Karpas-422 (cell line): Measurements from ENCODE around the gene CCDC102A. TPM values are rescaled to one million over a fixed set of nuclear protein-coding genes. Genes with fewer than 3 reads are reported as not detected.

Experiments
- DNase-seq: peaks from one replicate; pipeline ENCODE4 v3.0.0-alpha.2; 2015
- H2AFZ ChIP-seq: fragments of 200-600 bp; sonication (generic); 2 replicates; pipeline ENCODE4 v1.6.1; 2014; ENCODE audit warnings: antibody characterized with exemption, low read length, mixed read lengths
- H3K27ac ChIP-seq: fragments of 200-600 bp; sonication (generic); 2 replicates; pipeline ENCODE4 v1.5.1; 2014; ENCODE audit warnings: mild to moderate bottlenecking, low read length, moderate library complexity
- H3K27me3 ChIP-seq: fragments of 200-600 bp; sonication (generic); 2 replicates; pipeline ENCODE4 v1.6.1; 2014; ENCODE audit warnings: low read length, mixed read lengths
- H3K36me3 ChIP-seq: fragments of 200-600 bp; sonication (generic); 2 replicates; pipeline ENCODE4 v1.6.1; 2014; ENCODE audit warnings: low read length, mixed read lengths; ENCODE audit not compliant: insufficient read depth
- H3K4me1 ChIP-seq: fragments of 200-600 bp; sonication (generic); 2 replicates; pipeline ENCODE4 v1.6.1; 2014; ENCODE audit warnings: mild to moderate bottlenecking, low read length, mixed read lengths
- H3K4me2 ChIP-seq: fragments of 200-600 bp; sonication (generic); 2 replicates; pipeline ENCODE4 v1.6.1; 2014; ENCODE audit warnings: low read length, low read depth, mild to moderate bottlenecking; ENCODE audit not compliant: poor library complexity, severe bottlenecking
- H3K4me3 ChIP-seq: fragments of 200-600 bp; sonication (generic); 2 replicates; pipeline ENCODE4 v1.5.1; 2014; ENCODE audit warnings: mild to moderate bottlenecking, antibody characterized with exemption, low read length, mixed read lengths
- H3K79me2 ChIP-seq: fragments of 200-600 bp; sonication (generic); 2 replicates; pipeline ENCODE4 v1.6.1; 2014; ENCODE audit warnings: mild to moderate bottlenecking, low read length, mixed read lengths
- H3K9ac ChIP-seq: fragments of 200-600 bp; sonication (generic); 2 replicates; pipeline ENCODE4 v1.6.0; 2014; ENCODE audit warnings: low read length
- H3K9me2 ChIP-seq: fragments of 200-600 bp; sonication (generic), shearing (Covaris generic); replicated peaks from 2 replicates; pipeline ENCODE4 v1.6.0; 2014; ENCODE audit warnings: mild to moderate bottlenecking, low read length, moderate library complexity; ENCODE audit not compliant: insufficient read depth
- H3K9me3 ChIP-seq: fragments of 300-700, 200-600 bp; sonication (generic); 2 replicates; pipeline ENCODE4 v1.6.1; 2014; ENCODE audit warnings: low read length, mixed read lengths
- H4K20me1 ChIP-seq: fragments of 200-600 bp; sonication (generic); 2 replicates; pipeline ENCODE4 v1.6.1; 2014; ENCODE audit warnings: mild to moderate bottlenecking, antibody characterized with exemption, low read length, low read depth; ENCODE audit not compliant: insufficient read depth
- total RNA-seq: library from RNA; depleted of rRNA; stranded (reverse); fragments of >200 nt; shearing (Covaris generic); gene quantifications from 2 replicates; pipeline ENCODE4 v1.2.3, GENCODE V29; 2014; ENCODE audit warnings: low replicate concordance

Gene CCDC102A
- total RNA-seq, 1 experiment from 2014 or later, result 5.9 TPM

- Histone ChIP-seq H3K27ac (no peak overlapping the region), H2AFZ (no peak overlapping the region), H3K4me3 (peak overlapping the region; percentile 56; the same call in 1 of the 2 replicates), H3K9me2 (no peaks in the 10 kb centered on the region), H3K4me1 (peaks cover 16% of the 10 kb centered on the region), H3K9me3 (no peaks in the 10 kb centered on the region), H3K4me2 (peak overlapping the region; percentile 64), H3K36me3 (peaks cover 8% of the 10 kb centered on the region), H3K79me2 (no peaks in the 10 kb centered on the region), H3K27me3 (no peaks in the 10 kb centered on the region), H4K20me1 (no peaks in the 10 kb centered on the region), H3K9ac (peak overlapping the region; percentile 61; the same call in 1 of the 2 replicates)
- DNase-seq, result peak; percentile 66
Observed at GRCh38 chr16:57474671-57475661, 61.4 kb downstream of the CCDC102A start.

DNA sequence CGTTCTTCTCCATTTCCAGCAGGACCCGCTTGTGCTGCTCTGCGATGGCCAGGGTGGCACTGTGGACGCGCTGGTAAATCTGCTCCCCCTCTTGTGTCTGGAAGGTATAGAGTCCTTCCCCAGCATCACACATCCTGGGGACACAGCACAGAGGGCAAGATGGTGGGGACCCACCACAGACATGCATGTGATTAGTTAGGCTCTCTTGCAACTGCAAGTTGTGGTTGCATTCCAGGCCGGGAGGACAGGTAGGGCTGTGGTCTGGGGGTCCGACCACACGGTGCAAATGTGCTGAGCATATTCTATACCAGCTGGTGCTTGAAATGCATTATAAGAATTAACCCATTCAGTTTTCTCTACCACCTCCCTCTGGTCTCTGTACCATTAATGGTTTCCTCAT, 62.5 kb downstream of the CCDC102A start:
- H3K9ac ChIP-seq, result no peak overlapping the region
- peaks cover 16% of the 10 kb centered on the region for H3K4me1 ChIP-seq
- no peak overlapping the region for H2AFZ ChIP-seq
- H3K27ac ChIP-seq, result no peak overlapping the region
- H3K4me3 ChIP-seq, result no peak overlapping the region
- no peaks in the 10 kb centered on the region for H3K79me2 ChIP-seq
- H3K4me2 ChIP-seq, result no peak overlapping the region
- no peak for DNase-seq
- no peaks in the 10 kb centered on the region for H3K27me3 ChIP-seq
- peaks cover 11% of the 10 kb centered on the region for H3K36me3 ChIP-seq
- H3K9me2 ChIP-seq, result no peaks in the 10 kb centered on the region
- H4K20me1 ChIP-seq, result no peaks in the 10 kb centered on the region
- H3K9me3 ChIP-seq, result no peaks in the 10 kb centered on the region

DNA sequence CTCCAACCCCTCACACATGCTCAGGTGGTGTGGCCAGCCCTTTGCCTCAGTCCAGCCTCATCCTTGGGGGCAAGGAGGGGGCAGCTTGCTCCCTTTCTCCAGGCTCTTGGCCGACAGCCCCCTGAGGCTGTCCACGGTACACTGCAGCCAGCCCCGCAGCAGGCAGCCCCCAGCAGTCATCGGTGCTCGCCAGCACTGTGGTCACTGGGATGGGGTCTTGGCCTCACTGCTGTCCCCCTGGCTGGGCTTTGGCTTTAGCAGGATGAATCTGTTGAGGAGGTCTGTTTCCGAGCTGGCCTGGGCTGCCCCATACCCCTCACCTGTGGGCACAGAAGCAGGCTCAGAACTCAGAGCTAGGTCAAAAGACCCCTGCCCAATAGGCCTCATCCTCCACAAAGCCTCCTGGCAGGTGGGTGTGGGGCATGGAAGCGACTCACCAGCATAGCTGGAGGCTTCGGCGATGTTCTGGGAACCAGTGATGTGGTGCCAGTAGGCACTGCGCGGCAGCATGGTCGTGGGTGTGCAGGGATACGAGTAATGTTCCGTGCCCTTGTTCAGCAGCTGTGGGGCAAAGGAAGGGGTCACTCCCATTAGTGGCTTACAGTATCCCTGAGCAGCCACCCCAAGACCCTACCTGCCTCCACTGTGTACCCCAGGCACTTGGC, 63.1 kb downstream of the CCDC102A start:
- Histone ChIP-seq H4K20me1 (no peaks in the 10 kb centered on the region), H3K27me3 (no peaks in the 10 kb centered on the region), H3K4me1 (peaks cover 16% of the 10 kb centered on the region), H3K4me2 (no peak overlapping the region), H3K36me3 (peaks cover 15% of the 10 kb centered on the region), H3K9ac (no peak overlapping the region), H3K4me3 (no peak overlapping the region), H2AFZ (no peak overlapping the region), H3K9me3 (no peaks in the 10 kb centered on the region), H3K79me2 (no peaks in the 10 kb centered on the region), H3K27ac (no peak overlapping the region), H3K9me2 (no peaks in the 10 kb centered on the region)
- DNase-seq, result no peak

DNA sequence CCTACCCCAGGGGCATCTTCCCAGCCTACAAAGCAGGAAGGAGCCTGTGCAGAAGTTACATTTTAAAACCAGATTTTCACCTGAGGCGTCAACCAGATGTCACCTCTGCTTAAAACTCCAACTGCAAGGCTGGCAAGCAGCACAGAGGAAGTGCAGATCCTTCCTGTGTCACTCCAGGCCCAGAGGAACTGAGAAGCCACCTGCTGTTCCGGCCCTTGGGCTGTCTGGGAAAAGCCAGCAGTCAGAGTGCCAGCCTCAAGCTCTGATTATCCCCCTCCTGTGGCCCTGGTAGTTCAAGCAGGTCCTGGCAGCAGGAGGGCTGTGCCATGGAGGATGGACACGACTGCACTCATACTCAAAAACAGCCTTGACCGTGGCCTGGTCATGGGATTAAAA, 63.7 kb downstream of the CCDC102A start:
- Histone ChIP-seq H3K4me1 (peaks cover 16% of the 10 kb centered on the region), H3K9me3 (no peaks in the 10 kb centered on the region), H3K27ac (no peak overlapping the region), H3K9me2 (no peaks in the 10 kb centered on the region), H3K9ac (no peak overlapping the region), H3K36me3 (peaks cover 15% of the 10 kb centered on the region), H3K27me3 (no peaks in the 10 kb centered on the region), H3K79me2 (no peaks in the 10 kb centered on the region), H2AFZ (no peak overlapping the region), H3K4me2 (no peak overlapping the region), H3K4me3 (no peak overlapping the region), H4K20me1 (no peaks in the 10 kb centered on the region)
- no peak for DNase-seq

GRCh38 chr16:57471852-57472664, 64.3 kb downstream of the CCDC102A start:
- no peaks in the 10 kb centered on the region for H3K9me2 ChIP-seq
- no peaks in the 10 kb centered on the region for H3K27me3 ChIP-seq
- H3K79me2 ChIP-seq, result no peaks in the 10 kb centered on the region
- peaks cover 19% of the 10 kb centered on the region for H3K36me3 ChIP-seq
- H3K9me3 ChIP-seq, result no peaks in the 10 kb centered on the region
- no peak for DNase-seq
- peaks cover 16% of the 10 kb centered on the region for H3K4me1 ChIP-seq
- no peaks in the 10 kb centered on the region for H4K20me1 ChIP-seq
- H3K9ac ChIP-seq, result no peak overlapping the region
- no peak overlapping the region for H3K27ac ChIP-seq
- no peak overlapping the region for H2AFZ ChIP-seq
- no peak overlapping the region for H3K4me3 ChIP-seq
- H3K4me2 ChIP-seq, result no peak overlapping the region

- H3K4me2 ChIP-seq, result no peak overlapping the region
- no peak overlapping the region for H2AFZ ChIP-seq
- H3K4me1 ChIP-seq, result peaks cover 16% of the 10 kb centered on the region
- peaks cover 22% of the 10 kb centered on the region for H3K36me3 ChIP-seq
- no peaks in the 10 kb centered on the region for H4K20me1 ChIP-seq
- H3K27ac ChIP-seq, result no peak overlapping the region
- no peaks in the 10 kb centered on the region for H3K9me2 ChIP-seq
- H3K27me3 ChIP-seq, result no peaks in the 10 kb centered on the region
- no peak for DNase-seq
- no peak overlapping the region for H3K4me3 ChIP-seq
- H3K9me3 ChIP-seq, result no peaks in the 10 kb centered on the region
- no peak overlapping the region for H3K9ac ChIP-seq
- 0 out of 2 replicates have a peak, but pooled peaks cover under 1% of the 10 kb centered on the region for H3K79me2 ChIP-seq
Observed at GRCh38 chr16:57471209-57471608, 65.2 kb downstream of the CCDC102A start.

GRCh38 chr16:57470711-57471110, 65.7 kb downstream of the CCDC102A start:
- H3K4me1 ChIP-seq, result peaks cover 11% of the 10 kb centered on the region
- H3K27ac ChIP-seq, result no peak overlapping the region
- no peaks in the 10 kb centered on the region for H4K20me1 ChIP-seq
- peaks cover 26% of the 10 kb centered on the region for H3K36me3 ChIP-seq
- H3K27me3 ChIP-seq, result no peaks in the 10 kb centered on the region
- H3K9me3 ChIP-seq, result no peaks in the 10 kb centered on the region
- H3K4me2 ChIP-seq, result no peak overlapping the region
- no peaks in the 10 kb centered on the region for H3K9me2 ChIP-seq
- H3K9ac ChIP-seq, result no peak overlapping the region
- H3K4me3 ChIP-seq, result no peak overlapping the region
- no peak for DNase-seq
- H3K79me2 ChIP-seq, result 0 out of 2 replicates have a peak, but pooled peaks cover 5% of the 10 kb centered on the region
- H2AFZ ChIP-seq, result no peak overlapping the region
